ENCODE measurements around the gene GSTM1.

GSTM1 gene

GRCh38 chr1:109687641-109688499, at the start of gene GSTM1:
GSTM1 (plus strand) TSS chr1:109687817; CDS start chr1:109687874, 57 bp downstream.
- DNase-seq: peak in 1 of 2 experiments; percentile 26

GRCh38 chr1:109639063-109639840, 48.4 kb upstream of the GSTM1 start:
- DNase-seq: no peak

GRCh38 chr1:109639841-109640184, 47.8 kb upstream of the GSTM1 start:
- DNase-seq: no peak

GRCh38 chr1:109640285-109640865, 47.2 kb upstream of the GSTM1 start:
- DNase-seq: peak; percentile 16 to 31

- DNase-seq: no peak
These were observed 46.4 kb upstream of the GSTM1 start for GRCh38 chr1:109641078-109641740.

- no peak for DNase-seq
These were observed 45.8 kb upstream of the GSTM1 start for GRCh38 chr1:109641861-109642260.

- no peak for DNase-seq
These were observed 45.0 kb upstream of the GSTM1 start for GRCh38 chr1:109642626-109643025.

- peak in 1 of 2 experiments; percentile 13 for DNase-seq
These were observed 44.0 kb upstream of the GSTM1 start for GRCh38 chr1:109643385-109644230.

- DNase-seq: no peak
These were observed 42.9 kb upstream of the GSTM1 start for GRCh38 chr1:109644670-109645069.

- DNase-seq: peak; percentile 25 to 32
These were observed 38.1 kb upstream of the GSTM1 start for GRCh38 chr1:109649491-109649914.

GRCh38 chr1:109650609-109651008, 37.0 kb upstream of the GSTM1 start:
- no peak for DNase-seq

GRCh38 chr1:109652402-109652801, 35.2 kb upstream of the GSTM1 start:
- no peak for DNase-seq

- DNase-seq: no peak
These were observed 34.3 kb upstream of the GSTM1 start for GRCh38 chr1:109653306-109653705.

GRCh38 chr1:109654519-109654918, 33.1 kb upstream of the GSTM1 start:
- DNase-seq: no peak

- peak in 1 of 2 experiments; percentile 42 for DNase-seq
These were observed 31.8 kb upstream of the GSTM1 start, which contains the start of gene GSTM4 for GRCh38 chr1:109655615-109656519. GSTM4 (plus strand) TSS chr1:109656099; CDS start chr1:109656390, 291 bp downstream.

GRCh38 chr1:109657395-109657794, 30.2 kb upstream of the GSTM1 start:
- DNase-seq: no peak

- no peak for DNase-seq
These were observed 29.6 kb upstream of the GSTM1 start for GRCh38 chr1:109657970-109658369.

- no peak for DNase-seq
These were observed 29.0 kb upstream of the GSTM1 start for GRCh38 chr1:109658533-109659042.

- DNase-seq: no peak
These were observed 28.5 kb upstream of the GSTM1 start for GRCh38 chr1:109659145-109659544.

GRCh38 chr1:109659997-109660690, 27.5 kb upstream of the GSTM1 start:
- no peak for DNase-seq

All from NCI-H2081 (cell line).